Jurkat, Clone E6-1 (cell line): ENCODE data around the gene PNPLA2.

Experiments used
- DNase-seq: peaks from one replicate; pipeline ENCODE4 v3.0.0-alpha.2; 2011; ENCODE audit warnings: low read depth, low spot score
- H3K4me3 ChIP-seq: 2 replicates; pipeline ENCODE4 v1.5.1; 2011; ENCODE audit warnings: mild to moderate bottlenecking, low read length, control low read depth, moderate library complexity

PNPLA2 gene

DNA sequence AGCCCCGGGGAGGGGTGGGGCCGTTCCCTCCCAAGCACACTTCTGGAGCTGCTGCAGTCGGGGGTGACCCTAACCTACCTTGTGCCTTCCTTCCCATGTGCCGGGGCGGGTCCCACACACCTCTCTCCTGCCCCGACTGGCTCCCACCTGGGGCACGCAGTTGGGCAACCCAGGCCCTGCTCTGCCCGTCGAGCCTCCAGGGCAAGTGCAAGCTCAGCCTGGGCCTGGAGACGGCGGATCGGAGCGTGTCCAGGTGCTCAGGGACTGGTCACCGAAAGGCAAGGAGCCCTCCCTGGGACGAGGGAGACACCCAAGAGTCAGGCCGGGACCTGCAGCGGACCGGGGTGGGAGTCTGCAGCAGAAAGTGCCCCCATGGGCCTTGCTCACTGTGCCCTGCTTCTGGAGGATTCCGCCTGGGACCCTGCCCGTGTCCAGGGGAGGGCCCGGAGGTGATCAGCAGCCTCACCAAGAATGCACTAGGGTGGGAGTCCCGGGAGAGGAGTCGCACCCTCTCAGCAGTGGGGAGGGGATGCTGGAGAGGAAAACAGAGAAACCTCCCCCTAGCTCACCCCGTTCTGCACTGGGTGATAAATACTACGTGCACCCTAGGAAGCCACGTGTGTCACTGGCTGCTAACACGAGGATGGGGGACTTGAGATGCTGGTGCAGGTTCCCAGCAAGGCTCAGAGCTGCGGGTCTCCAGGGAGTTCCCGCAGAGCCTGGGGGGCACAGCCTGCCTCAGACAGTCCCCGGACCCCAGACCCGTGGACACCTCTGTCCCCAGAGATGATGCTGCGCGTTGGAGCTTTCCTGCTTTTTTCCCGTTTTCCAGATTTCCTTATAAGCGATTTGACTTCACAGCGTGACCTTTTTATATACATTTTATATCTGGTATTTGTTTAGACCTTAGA is 36.2 kb upstream of the PNPLA2 start:
- no peak overlapping the region for H3K4me3 ChIP-seq
- no peak for DNase-seq

DNA sequence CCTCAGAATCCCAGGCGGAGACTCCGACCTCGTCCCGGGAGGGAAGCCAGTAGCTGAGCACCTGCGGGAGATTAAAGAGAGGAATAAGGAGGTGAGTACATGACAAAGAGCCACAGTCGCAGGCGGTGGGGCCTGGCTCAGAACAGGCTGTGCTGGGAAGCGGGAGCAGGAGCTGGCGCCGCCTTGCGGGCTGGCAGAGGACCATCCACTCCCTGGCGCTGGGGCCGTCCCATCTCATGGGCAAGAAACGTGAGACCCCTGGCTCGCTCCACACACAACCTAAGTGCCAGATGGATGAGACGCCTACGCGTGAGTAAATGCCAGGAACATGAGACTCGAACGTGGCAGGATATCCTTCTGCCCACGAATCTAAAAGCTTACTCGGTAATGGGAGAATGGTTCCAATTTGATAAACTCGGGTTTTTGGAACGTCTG is 35.1 kb upstream of the PNPLA2 start:
- H3K4me3 ChIP-seq = no peak overlapping the region
- no peak for DNase-seq

DNA sequence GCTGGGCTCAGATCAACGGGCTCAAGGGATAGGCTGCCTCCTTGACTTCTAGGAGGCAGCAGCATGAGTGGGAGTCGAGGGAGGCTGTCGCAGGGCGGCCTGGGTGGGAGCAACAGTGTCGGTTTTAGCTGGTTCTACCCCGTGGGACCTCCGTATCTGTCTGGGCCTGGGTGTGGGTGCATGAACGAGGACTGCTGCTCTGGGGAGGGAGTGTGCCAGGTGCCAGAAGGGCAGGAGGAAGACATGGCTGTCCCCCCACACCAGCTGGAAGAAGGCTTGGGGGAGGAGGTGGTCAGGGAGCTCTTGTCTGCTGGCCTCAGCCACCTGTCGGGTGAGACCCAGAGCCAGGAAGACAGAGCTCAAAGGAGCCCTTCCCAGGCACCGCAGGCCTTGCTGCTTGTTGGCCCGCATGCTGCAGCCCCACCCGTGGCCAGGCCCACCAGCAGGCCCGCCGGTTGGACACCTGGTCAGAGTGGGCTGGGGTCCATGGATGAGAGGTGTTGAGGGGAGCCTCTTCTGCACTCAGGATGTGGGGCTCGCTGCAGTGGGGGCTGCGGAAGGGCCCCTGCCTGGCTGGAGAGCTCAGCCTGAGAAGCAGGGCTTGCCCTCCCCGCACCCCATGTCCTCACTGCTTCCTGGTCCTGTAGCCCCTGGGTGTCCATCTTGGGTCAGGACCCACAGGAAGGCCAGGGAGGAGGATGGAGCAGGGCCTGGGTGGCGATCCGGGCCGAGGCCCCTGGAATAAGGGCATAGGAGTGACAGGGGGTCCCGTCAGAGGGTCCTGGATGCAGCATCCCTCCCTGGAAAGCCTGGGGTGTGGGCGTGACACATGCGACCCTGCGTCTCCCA is 32.3 kb upstream of the PNPLA2 start:
- DNase-seq = no peak

DNA sequence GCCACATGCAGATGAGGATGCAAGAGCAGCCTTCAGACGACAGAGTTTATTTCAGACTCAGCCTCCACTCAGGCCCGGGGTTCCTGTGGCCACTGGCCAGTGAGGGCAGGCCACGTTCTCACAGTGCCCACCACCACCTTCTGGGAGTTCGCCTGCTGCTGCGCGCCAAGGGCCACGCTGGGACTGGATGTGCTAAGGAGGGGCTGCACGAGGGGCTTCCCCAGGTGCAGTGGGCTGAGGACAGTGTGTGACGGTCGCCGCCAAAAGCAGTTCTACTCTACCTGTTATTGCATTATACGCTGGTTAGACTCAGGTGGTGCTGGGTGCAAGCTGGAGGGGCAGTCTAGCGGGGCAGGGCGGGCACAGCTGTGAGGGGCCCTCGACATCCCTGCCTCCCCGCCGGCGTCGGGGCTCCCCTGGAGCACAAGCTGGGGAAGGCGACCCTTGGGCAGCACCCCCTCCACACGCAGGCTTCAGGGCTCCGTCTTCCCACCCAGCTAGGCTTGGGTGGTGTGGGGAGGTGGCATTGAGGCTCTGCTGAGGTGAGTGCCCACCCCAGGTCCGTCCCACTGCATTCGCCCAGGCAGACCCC is 31.5 kb upstream of the PNPLA2 start:
- H3K4me3 ChIP-seq = no peak overlapping the region
- no peak for DNase-seq

More for the DNA sequence above, 32.3 kb upstream of the PNPLA2 start:
- H3K4me3 ChIP-seq = no peak overlapping the region

DNA sequence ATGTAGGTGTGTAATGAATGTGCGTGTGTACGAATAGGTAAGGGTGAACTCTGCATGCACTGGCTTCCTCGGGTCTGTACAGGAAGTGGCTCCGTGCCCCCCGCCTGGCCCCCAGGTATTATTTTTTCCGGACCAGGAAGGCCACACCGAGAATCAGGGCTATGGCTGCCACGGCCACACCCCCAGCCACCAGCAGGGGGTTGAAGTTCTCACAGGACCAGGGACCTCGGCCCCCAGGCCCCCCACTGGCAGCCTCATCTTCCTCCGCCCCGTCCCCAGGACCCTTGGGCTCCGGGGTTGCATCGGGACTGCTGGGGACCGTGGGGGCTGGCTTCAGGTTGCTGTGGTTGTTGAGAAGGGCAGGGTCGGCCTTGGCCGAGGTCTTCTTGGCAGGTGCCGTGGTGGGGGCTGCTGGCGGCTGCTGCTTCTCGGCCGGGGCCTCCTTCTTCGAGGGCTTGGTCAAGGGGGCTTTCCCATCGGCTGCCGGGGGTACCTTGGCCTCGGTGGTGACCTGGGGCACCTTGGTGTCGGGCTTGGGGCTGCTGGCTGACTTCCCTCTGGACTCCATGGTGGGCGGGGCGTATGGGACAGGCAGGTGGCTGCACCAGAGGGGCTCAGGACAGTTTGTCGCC is 30.6 kb upstream of the PNPLA2 start:
- no peak overlapping the region for H3K4me3 ChIP-seq
- DNase-seq = no peak

DNA sequence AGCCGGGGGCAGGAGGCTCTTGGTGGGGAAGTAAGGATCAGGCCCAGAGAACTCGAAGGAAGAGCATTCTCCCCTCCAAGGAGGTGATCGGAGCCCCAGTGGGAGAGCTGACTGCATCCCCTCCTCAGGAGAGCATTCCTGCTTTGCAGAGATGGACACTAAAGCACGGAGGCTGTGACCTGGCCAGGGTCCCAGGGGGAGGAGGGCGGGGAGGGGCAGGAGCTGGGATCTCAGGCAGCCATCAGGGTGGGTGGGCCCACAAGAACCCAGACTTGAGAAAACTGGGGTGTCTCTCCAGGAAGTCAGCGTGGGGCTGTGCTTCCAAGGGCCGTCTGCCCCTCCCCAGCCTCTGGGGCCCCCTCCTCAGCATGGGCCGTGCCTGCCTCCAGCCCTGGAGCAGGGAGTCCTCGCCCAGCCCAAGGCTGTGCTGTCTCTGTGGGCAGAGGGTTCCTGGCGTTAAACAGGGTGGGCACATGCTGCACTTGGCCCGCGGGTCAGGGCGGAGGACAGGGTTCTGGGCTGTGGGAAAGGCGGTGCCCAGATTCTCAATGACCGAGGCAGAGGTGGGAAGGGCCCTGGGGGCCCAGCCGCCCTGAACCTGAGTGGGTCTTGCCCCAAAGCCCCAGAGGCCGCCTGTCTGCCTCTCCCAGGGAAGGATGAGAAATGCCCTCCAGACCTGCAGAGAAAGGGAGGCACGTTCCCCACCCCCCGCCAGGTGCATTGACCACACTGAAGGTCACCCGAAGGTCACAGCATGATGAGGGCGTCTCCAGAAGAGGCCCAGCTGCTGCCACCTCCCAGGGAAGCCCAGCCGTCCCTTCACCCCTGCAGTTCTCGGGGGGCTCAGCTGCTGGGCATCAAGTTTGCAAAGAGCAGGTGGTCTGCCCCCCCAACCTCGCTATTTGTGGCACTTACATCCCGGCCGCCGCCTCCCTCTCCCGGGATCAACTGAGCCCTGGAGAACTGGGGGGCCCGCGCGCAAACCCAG is 29.5 kb upstream of the PNPLA2 start:
- DNase-seq = no peak
- no peak overlapping the region for H3K4me3 ChIP-seq

DNA sequence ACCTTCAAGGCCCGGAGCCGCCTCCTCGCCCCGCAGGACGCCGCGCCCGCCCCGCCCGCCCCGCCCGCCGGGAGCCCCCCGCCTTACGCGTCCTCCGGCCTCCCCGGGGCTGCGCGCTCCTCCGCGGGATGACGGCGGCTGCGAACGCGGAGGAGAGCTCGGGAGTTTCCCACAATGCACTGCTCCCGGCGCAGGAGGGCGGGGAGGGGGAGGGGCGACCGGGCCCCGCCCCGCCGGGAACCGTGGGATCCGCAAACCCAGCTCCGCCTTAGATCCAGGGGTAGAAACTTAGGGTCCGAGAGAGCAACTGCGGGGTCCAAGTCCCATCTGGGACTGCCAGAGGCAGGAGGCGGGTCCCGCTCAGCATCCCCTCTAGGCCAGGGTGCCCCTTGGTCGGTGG is 28.8 kb upstream of the PNPLA2 start, which contains the start of gene CEND1:
CEND1 (minus strand) TSS at position 148 of the 400 bp plus-strand sequence. CDS start 1,514 bp downstream, outside the sequence.
- no peak for DNase-seq
- no peak within 1 kb of the TSS for H3K4me3 ChIP-seq

DNA sequence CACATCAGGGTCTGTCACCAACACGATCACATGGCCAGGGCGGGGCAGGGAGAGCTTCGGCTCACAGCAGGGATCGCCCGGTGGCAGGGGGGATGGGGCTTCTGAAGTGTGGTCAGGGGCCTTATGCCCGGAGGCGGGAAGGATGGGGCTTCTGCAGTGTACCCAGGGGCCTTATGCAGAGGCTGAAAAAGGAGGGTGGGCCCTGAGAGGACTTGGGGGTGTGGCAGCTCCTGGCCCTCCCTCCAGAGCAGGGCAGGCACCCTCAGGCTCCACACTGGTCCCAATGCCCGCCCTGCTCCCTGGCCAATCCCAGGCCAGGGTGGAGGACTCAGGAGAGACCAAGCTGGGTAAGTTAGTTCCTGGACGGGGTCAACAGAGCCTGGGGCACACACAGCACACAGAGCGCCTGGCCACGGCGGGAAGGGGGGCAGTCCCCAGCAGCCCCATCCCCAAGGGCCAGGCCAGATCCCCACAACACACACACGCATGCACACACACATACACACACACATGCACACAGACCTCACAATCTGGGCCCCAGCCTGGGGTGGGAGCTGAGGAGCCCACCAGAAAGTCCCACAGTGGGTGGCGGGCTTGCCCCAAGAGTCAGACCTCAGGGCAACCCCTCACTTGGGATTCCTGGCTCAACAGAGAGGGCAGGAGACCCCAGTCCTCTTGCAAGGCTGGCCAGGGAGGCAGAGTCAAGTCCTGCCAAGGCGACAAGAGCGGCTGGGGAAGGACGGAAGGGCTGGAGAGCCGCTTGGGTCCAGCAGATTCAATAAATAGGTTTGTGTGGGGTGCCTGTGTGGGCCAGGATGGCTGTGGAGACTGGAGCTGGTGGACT is 27.8 kb upstream of the PNPLA2 start:
- no peak overlapping the region for H3K4me3 ChIP-seq
- DNase-seq = no peak

DNA sequence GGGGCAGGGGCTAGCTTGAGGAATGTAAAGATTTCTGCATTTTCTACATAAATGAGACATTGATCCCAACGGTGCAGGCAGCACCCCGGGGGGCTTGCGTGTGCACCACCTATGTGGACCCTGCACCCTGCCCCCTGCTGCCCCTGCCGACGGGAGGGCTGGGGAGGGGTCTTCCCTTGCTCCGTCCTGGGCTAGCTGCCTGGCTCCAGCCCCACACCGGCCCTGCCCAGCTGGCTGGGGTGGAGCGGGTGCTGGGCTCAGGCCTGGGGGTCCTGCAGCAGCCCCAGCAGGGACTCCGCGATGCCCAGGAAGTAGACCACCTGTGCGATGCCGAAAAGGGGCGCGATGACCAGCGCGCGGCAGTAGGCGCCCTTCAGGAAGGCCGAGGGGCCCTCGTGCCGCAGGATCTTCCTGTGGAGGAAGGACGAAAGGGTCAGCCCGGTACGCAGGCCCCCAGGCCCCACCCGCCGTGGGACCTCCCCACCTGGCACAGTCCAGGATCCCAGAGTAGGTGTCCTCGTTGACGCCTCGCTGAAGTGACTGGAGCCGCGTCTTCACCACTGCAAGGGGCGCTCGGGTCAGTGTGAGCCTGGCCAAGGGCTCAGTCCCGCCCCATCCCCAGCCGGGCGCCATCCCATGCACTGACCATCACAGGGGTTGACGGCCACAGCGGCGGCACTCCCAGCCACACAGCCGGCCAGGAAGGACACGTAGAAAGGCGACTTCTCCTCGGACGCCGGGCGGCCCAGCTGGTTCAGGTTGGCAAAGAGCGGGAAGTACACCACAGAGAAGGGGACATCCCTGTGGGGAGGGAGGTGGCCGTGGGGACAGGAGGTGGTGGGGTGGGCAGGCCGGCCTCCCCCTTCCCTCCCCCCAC is 26.8 kb upstream of the PNPLA2 start:
- H3K4me3 ChIP-seq = no peak overlapping the region
- DNase-seq = no peak

DNA sequence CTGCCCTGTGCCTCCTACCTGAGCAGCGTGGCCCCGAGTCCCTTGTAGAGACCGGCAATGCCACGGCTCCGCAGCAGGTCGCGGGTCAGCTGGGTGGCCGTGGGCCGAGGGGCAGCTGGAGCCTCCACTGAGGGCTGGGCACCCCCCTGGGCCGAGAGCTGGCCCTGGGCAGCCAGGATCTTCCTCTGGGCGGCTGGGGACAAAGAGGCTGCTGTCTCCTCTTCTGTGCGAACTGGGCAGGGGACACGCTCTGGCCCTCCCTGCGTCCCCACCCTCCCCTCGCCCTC is 26.2 kb upstream of the PNPLA2 start:
- no peak overlapping the region for H3K4me3 ChIP-seq
- no peak for DNase-seq

DNA sequence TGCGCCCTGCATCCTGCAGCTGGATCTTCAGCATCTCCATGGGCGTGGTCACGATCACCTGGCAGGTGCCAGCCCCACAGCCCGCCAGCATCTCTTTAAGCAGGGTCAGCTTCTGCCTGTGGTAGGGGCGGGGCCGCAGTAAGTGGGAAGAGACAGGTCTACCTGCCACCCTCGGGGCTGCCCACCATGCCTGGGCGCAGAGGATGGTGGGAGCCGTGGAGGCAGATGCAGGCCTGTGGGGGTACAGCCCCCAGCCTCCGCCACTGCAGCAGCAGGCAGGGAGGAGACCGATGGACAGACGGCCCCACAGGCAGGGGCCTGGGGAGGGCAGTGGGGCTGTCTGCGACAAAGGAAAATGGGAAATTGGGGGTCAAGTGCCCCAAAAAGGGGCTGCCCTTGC is 25.8 kb upstream of the PNPLA2 start:
- H3K4me3 ChIP-seq = no peak overlapping the region
- no peak for DNase-seq

DNA sequence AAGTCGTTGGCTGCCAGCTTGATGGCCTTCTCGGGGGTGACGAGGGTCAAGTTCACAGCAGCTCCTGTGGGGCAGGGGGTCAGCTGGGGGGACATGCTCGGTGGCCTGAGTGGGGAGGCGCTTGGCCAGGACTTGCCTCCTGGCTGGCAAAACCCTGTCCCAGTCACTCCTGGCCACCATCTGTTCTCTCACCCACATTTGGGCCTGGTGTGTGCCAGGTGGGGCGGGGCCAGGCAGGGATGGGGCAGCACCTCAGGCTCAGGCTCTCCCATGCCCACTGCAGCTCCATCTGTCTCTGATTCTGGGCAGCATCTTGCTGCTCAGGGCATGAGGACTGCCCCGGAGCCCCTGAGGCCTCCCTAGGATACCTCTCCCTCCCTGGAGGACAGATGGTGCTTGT is 25.2 kb upstream of the PNPLA2 start:
- no peak for DNase-seq

DNA sequence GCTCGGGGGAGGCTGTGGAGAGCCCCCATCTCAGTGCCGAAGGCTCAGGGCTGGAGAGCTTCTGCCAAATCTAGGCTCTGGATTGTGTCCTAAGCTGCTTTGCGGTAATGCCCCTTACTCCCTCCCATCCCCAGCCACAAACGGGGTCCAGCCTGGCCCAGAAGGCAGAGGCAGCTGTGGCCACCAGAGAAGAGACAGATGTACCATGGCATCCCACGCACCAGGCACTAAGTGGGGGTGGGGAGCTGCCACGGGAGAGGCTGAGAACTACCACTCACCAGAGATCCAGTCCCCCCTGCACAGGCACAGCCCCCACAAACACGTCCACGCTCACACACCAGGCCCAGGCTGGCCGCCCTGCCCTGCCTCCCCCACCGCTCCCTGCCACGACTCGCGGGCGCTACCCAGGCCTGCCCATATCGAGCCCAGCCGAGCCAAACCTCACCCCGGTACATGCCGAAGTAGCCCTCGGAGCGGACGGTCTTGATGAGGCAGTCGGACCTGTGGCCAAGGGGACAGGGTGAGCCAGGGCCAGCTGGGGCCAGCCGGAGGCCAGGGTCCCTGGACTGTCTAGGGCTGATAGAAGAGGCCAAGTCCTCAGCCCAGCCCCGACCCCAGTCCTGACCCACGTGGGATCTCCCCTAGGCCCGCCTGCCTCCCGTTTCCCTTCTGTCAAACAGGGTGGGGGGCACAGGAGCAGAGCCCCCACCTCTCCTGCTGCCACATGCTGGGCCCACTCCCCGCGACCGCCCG is 24.5 kb upstream of the PNPLA2 start:
- H3K4me3 ChIP-seq = no peak overlapping the region
- no peak for DNase-seq

More for the DNA sequence above, 25.2 kb upstream of the PNPLA2 start:
- H3K4me3 ChIP-seq = no peak overlapping the region

DNA sequence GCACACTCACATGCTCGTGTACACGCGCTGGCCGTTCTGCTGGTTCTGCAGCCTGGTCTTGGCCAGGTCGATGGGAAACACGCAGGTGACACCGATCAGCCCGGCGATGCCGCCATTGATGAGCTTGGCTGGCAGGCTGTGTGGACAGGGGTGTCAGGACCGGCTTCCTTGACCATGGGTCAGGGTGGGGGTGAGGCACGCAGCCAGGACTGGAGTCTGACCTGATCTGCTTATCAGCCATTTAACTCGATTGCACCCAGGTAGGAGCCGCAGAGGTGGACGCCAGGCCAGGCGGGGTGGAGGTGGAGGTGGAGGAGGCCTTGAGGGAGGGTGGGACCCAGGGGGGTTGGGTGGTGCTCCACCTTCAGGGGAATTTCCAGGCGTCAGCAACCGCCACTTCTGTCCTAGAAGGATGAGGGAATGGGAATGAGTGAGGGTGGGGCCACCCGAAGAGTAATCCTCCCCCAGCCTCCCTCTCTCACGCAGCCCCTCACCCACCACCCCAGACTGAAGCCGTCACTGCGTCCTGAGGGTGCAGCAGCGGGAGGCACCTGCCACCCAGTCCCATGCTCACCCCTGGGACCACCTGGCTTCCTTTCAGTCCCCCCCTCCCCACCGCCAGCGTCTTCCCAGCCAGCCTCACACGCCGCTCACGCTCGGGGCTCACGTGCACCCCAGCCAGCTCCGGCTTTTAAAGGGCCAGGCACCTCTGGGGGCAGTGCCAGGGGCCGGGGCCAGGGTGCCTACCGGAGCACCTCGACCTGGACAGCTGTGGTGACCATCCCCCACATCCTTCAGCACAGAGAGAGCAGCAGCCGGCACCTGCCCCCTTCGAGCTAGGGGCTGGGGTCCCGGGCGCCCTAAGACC is 23.7 kb upstream of the PNPLA2 start:
- peak overlapping the region; percentile 85 for H3K4me3 ChIP-seq
- no peak for DNase-seq
